ENCODE results near the gene RHBDF1. TPM values are rescaled to one million over a fixed set of nuclear protein-coding genes. Genes with fewer than 3 reads are reported as not detected.

The RHBDF1 gene
- total RNA-seq, 1 experiment from 2014 or later: 62.9 TPM

DNA sequence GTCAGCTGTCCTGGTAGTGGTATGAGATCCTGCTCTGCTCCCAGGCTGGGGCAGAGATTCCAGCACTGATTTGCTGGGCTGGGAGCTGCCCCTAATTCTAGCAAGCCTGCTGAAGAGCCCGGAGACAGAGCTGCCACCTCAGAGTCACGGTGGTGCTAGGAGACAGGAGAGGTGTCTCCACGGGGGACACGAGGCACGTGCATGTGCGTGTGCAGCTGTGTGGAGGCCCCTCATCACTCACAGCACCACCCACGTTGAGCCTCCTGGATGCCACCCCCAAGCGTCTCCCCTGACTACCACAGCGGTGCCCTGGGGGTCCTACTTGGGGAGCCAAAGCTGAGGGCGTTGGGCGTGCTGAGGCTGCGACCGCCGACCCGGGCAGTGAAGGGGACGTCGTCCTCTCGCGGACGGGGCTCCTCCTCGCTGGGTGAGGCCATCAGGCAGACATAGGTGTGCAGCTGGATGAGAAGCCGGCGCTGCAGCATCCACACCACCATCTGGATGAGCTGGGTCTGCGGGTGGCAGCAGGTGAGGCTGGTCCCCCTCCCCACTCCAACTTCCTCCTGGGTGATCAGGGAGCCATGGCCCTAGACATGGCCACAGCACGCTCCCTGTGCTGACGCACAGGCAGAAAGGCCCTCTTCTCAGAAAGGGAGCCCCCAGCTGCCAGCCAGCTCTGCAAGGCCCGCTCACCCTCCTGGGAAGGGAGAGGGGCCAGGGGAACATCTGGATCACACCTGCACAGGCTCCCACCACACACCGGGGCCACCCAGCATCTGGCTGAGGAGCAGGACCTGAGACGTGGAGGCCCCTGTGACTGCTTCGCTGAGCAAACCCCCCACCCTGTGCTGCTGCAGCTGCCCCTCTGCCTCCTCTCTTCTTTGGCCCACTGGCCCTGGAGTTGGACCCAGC, 17.2 kb upstream of the RHBDF1 start:
- peaks cover 14% of the 10 kb centered on the region; the same call in 1 of the 2 replicates for H3F3A ChIP-seq (ENCODE audit: insufficient read depth, low read depth)
- no peaks in the 10 kb centered on the region for H3K79me2 ChIP-seq (ENCODE audit: low read depth)
- TF ChIP-seq EZH2 (IDR thresholded peaks at IDR 0.05; ENCODE audit: low read depth): no peak
- TF ChIP-seq, protein P1, sequence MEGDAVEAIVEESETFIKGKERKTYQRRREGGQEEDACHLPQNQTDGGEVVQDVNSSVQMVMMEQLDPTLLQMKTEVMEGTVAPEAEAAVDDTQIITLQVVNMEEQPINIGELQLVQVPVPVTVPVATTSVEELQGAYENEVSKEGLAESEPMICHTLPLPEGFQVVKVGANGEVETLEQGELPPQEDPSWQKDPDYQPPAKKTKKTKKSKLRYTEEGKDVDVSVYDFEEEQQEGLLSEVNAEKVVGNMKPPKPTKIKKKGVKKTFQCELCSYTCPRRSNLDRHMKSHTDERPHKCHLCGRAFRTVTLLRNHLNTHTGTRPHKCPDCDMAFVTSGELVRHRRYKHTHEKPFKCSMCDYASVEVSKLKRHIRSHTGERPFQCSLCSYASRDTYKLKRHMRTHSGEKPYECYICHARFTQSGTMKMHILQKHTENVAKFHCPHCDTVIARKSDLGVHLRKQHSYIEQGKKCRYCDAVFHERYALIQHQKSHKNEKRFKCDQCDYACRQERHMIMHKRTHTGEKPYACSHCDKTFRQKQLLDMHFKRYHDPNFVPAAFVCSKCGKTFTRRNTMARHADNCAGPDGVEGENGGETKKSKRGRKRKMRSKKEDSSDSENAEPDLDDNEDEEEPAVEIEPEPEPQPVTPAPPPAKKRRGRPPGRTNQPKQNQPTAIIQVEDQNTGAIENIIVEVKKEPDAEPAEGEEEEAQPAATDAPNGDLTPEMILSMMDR (conservative IDR thresholded peaks at IDR 0.05): no peak
- ChIA-PET POLR2A (ENCODE audit: unreplicated experiment) (no interaction called here), CTCF (no interaction called here)
- no peak overlapping the region for H3K4me3 ChIP-seq
- H2AFZ ChIP-seq: no peak overlapping the region
- DNase-seq: no peak
- no peaks in the 10 kb centered on the region for H3K9me3 ChIP-seq (ENCODE audit: insufficient read depth, low read depth)
- BruUV-seq (replicated peaks): no TSS peak
- intact Hi-C loops (cut with micrococcal nuclease; ENCODE audit: unreplicated experiment): no loop called here
- H4K20me1 ChIP-seq (ENCODE audit: insufficient read depth): peaks cover 10% of the 10 kb centered on the region
- no peaks in the 10 kb centered on the region for H3K36me3 ChIP-seq (ENCODE audit: low read depth)
- H3K4me2 ChIP-seq: no peak overlapping the region
- H3K9me2 ChIP-seq (ENCODE audit: insufficient read depth): no peaks in the 10 kb centered on the region
- no peak overlapping the region for H3K27ac ChIP-seq
- no peaks in the 10 kb centered on the region for H3K4me1 ChIP-seq (replicated peaks; ENCODE audit: insufficient read depth)
- H3K27me3 ChIP-seq (ENCODE audit: insufficient read depth, low read depth): no peaks in the 10 kb centered on the region

DNA sequence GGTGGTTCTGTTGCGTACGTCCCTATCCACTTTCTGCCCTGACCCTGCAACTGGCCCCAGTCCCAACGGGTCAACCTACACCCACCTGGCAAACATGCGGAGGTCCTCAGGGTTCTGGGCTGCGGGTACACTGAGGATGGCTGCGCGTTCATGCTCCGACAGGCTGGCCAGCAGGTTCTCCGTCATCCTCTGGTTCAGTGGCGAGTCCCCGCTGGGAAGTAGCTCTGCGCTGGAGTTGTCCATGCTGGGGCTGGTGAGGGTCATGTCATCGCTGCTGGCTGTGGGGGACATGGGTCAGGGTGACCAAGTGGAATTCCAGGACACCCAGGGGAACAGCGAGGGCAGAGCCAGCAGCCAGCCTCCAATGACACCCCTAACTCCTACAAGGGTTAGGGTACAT, 16.2 kb upstream of the RHBDF1 start:
- no peak overlapping the region for H3K27ac ChIP-seq
- ChIA-PET POLR2A (ENCODE audit: unreplicated experiment) (no interaction called here), CTCF (no interaction called here)
- no TSS peak for BruUV-seq (replicated peaks)
- no peaks in the 10 kb centered on the region for H3K79me2 ChIP-seq (ENCODE audit: low read depth)
- no peak for DNase-seq
- TF ChIP-seq EZH2 (IDR thresholded peaks at IDR 0.05; ENCODE audit: low read depth): no peak
- TF ChIP-seq, protein P1 (conservative IDR thresholded peaks at IDR 0.05): no peak
- no peaks in the 10 kb centered on the region for H3K9me3 ChIP-seq (ENCODE audit: insufficient read depth, low read depth)
- no peaks in the 10 kb centered on the region for H3K36me3 ChIP-seq (ENCODE audit: low read depth)
- intact Hi-C loops (cut with micrococcal nuclease; ENCODE audit: unreplicated experiment): no loop called here
- H3K4me3 ChIP-seq: no peak overlapping the region
- H2AFZ ChIP-seq: no peak overlapping the region
- H3K9me2 ChIP-seq (ENCODE audit: insufficient read depth): no peaks in the 10 kb centered on the region
- H4K20me1 ChIP-seq (ENCODE audit: insufficient read depth): peaks cover 10% of the 10 kb centered on the region
- no peaks in the 10 kb centered on the region for H3K4me1 ChIP-seq (replicated peaks; ENCODE audit: insufficient read depth)
- H3K4me2 ChIP-seq: no peak overlapping the region
- peaks cover 14% of the 10 kb centered on the region; the same call in 1 of the 2 replicates for H3F3A ChIP-seq (ENCODE audit: insufficient read depth, low read depth)
- H3K27me3 ChIP-seq (ENCODE audit: insufficient read depth, low read depth): no peaks in the 10 kb centered on the region

DNA sequence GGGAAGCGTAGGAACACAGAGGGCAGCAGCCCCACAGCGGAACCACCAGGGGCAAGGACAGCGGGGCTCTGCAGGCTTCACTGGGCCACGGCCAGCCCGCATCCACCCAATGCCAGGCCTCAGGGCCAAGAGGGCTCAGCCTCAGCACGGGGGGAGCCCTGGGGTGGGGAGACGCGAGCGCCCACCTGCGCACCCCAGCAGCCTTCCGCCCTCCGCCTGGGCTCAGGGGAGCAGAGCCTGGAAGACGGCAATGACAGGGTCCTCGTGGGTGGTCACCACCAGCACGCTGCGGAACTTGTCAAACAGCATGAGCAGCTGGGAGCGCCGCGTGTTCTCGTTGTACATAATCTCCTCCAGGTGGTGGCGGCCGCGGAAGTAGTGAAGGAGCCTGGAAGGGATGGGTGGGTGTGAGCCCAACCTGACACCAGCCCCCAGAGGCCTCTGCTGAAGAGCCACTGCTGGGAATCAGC, 14.1 kb upstream of the RHBDF1 start:
- no TSS peak for BruUV-seq (replicated peaks)
- H3K9me2 ChIP-seq (ENCODE audit: insufficient read depth): no peaks in the 10 kb centered on the region
- DNase-seq: no peak
- H3K36me3 ChIP-seq (ENCODE audit: low read depth): no peaks in the 10 kb centered on the region
- TF ChIP-seq, protein P1 (conservative IDR thresholded peaks at IDR 0.05): no peak
- no peak for TF ChIP-seq EZH2 (IDR thresholded peaks at IDR 0.05; ENCODE audit: low read depth)
- H2AFZ ChIP-seq: no peak overlapping the region
- no peak overlapping the region for H3K27ac ChIP-seq
- H3K4me2 ChIP-seq: no peak overlapping the region
- no peak overlapping the region for H3K4me3 ChIP-seq
- peaks cover 10% of the 10 kb centered on the region for H4K20me1 ChIP-seq (ENCODE audit: insufficient read depth)
- no peaks in the 10 kb centered on the region for H3K9me3 ChIP-seq (ENCODE audit: insufficient read depth, low read depth)
- ChIA-PET CTCF (no interaction called here), POLR2A (ENCODE audit: unreplicated experiment) (interaction anchor here (0.7 kb wide), 1 partner anchor 11 kb away, joined by 4 read pairs; no protein-coding TSS in a partner anchor)
- H3K27me3 ChIP-seq (ENCODE audit: insufficient read depth, low read depth): no peaks in the 10 kb centered on the region
- intact Hi-C loops (cut with micrococcal nuclease; ENCODE audit: unreplicated experiment): no loop called here
- H3K4me1 ChIP-seq (replicated peaks; ENCODE audit: insufficient read depth): no peaks in the 10 kb centered on the region
- peaks cover 13% of the 10 kb centered on the region; the same call in 1 of the 2 replicates for H3F3A ChIP-seq (ENCODE audit: insufficient read depth, low read depth)
- H3K79me2 ChIP-seq (ENCODE audit: low read depth): no peaks in the 10 kb centered on the region

Measured in PC-9 (cell line).